Activated T-helper 1 cell treated with Interleukin-2 at 50 U/mL for 16 hours (primary cell): Measurements from ENCODE around the gene RHEB.

Experiments
- DNase-seq: peaks from one replicate; pipeline ENCODE4 v3.0.0-alpha.2; 2020; ENCODE audit warnings: low read depth

RHEB gene

DNA sequence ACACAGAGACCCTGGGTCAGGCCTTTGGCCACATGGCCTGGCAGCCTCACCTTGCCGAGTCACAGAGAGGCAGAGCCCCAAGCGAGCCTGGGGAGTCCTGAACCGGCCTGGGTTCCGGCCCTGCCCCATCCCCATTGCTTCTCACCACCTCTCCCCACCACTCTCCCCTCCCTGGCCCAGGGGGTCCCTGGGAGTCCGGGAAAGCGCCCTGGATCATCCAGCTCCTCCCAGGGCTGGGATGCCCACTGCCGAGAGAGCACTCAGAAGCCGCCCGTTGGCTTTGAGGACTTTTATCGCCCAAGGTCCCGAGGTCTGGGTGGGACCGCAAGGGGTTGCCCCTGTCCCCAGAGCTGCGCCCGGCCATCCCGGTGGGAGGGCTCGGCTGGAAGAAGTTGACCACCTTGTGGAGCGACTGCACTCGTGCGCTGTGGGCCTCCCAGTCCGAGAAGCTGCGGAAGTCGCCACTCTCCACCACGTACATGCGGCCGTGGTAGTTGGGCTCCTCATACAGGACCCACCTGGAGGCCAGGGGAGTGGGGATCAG lies 87.9 kb downstream of the RHEB start:
- DNase-seq, result no peak

DNA sequence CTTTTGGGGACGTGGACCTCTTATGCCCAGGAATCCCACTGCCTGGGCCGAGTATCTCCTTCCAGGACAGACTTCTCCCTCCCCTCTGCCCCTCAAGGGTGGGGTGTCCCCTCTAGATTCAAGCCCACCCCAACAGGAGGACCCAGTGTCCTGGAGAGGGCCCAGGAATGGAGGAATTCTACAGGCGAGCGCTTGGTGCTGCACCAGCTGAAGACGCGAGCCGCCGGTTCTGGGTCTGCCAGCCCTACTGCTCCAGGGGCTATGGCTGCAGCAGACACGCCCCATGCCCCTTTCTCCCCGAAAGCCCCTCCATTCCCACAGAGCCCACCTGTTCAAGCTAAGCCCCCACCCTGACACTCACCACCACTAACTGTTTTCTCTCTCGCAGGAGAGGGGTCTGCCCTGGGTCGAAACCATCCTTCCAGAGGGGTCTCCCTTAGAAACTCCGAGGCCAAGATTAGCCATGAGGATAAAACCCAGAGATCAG lies 88.4 kb downstream of the RHEB start:
- no peak for DNase-seq

DNA sequence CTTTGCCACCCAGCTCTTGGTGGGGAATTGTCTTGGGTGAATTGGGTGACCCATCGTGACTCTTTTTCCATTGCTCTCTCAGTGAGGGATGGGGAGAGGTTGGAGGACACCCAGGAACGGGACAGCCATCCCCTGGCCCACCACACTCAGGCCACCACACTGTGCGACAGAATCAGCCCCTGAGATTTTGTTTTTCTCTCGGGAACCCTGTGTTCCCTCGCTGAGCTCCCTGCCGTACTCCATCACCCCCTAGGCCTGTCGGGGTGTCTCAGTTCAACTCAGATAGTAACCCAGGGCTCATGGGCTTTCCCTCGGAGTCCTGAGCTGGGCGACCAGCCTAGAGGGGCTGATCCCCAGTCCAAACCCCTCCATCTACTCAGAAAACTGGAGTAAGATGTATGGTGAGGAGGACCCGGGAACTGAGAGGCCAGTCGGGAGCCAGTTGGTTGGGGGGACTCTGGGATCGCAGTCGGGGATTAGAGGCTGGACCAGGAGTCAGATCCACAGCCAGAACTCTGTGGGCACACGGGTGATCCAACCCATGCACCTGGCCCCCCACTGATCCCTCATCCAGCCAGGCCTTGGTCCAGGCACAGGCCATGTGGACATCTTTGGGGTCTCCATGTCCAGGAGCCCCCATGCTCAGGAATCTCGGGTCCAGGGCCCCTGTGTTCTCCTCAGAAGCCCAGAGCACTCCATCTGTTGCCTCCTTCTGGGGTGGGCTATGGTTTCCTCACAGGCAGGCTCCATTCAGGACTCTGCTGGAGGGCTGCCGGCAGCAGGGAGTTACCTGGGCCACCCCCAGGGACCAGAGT lies 89.1 kb downstream of the RHEB start:
- no peak for DNase-seq

DNA sequence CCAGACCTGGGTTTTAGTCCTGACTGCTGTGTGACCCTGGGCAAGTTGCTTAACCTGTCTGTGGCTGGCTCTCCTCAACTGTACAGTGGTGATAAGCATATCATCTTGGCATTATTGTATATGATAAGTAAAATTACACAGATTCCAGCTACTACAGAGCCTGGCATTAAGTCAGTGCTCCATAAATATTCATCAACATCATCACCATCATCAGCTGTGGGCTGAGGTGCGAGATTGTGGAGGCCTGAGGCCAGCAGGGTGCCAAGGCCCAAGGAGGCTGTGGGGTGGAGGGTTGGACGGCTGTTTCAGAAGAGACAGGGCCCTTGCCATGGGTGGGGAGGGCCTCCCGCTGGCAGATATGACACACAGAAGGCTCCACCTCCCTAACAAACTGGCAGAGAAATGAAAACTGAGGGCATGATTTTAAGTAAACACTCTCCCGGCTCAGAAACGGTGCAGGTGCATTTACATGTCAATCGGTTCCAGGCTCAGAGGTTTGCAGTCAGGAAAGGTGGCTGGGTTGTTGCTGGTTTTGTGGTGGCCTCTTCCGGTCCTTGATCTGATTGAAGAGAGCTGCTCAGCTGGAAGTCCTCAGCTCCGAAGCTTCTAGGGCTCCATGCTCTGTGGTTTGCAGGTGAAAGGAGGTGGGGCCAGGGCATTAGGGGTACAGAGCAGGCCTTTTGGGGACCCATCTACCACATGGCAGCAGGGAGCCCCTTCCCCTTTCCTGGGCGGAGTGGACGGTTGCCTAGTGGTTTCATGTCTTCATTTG lies 89.9 kb downstream of the RHEB start:
- peak; percentile 46 for DNase-seq

DNA sequence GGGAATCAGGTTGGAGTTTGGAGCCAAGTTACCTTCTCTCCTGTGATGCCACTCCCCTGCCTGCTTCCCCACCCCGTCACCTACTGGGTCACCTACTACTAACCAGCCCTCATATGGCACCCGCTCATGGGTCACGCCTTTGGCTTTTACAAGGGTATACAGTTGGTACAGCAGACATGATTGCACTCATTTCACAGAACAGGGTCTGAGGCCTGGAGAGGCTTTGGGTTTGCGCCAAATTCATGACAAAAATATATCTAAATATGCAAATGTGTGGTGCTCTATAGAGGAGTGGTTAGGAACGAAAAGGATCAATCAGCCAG lies 90.5 kb downstream of the RHEB start:
- no peak for DNase-seq

DNA sequence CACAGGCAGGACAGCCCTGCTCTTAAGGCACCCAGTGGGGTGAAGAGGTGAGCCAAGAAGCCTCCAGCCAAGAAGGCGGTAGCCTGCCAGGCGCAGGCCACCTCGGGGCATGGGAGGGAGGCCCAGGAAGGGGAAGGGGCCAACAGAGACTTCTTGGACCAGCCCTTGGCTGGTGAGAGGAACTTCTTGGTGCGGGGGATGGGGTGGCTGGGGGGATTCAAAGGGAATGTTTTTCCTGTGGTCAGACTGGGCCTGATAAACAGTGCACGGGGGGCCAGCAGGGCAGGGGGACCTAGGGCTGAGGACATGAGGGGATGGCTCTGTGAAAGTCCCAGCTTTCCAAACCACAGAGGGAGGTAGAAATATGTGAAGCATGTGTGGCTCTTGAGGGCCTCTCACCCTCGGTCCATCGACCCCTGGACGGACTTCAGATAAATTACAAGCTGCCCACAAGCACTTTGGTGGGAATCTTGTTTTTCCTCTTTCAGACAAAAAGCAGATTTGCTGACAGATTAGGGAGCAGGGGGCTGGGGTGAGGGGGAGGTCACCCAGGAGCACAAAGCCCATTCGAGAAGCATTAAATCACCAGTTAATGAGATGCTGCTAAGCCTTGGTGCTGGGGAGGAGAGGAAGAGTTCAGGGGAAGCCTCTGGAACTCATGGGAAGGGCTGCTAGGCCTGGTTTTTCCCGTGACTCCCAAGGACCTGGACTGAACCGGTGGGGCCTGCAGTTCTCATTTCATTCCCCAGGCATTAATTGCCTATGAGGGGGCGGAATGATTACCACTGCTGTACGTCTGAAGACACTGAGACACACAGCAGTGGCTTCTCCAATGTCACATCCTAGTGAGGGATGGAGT lies 91.1 kb downstream of the RHEB start:
- DNase-seq, result no peak

DNA sequence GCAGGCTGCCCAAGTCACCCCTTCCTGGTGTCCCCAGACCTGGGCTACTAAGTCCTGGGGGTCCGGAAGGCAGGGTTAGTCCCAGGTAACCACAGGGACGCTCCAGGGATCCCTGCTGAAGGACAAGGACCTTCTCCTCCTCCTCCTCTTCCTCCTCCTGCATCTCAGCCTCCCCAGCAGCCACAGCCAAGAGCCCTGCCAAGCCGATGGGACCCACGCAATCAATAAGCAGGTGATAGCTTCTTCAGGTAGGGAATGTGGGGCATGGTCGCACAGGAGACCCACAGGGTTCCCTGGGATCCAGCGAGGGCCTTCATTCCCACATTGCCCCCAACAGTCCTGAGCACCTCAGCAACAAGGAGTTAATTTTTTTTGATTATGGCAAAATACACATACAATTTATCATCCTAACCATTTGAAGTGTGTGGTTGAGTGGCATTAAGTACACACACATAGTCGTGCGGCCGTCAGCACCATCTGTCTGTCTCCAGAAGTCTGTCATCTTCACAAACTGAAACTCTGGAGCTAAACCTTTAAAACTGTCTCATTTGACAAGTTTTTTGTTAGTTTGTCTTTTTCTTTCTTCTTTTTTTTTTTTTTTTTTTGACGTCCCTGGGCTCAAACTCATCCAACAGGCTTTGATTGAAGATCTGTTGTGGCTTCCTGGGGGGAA lies 91.9 kb downstream of the RHEB start:
- DNase-seq, result no peak

DNA sequence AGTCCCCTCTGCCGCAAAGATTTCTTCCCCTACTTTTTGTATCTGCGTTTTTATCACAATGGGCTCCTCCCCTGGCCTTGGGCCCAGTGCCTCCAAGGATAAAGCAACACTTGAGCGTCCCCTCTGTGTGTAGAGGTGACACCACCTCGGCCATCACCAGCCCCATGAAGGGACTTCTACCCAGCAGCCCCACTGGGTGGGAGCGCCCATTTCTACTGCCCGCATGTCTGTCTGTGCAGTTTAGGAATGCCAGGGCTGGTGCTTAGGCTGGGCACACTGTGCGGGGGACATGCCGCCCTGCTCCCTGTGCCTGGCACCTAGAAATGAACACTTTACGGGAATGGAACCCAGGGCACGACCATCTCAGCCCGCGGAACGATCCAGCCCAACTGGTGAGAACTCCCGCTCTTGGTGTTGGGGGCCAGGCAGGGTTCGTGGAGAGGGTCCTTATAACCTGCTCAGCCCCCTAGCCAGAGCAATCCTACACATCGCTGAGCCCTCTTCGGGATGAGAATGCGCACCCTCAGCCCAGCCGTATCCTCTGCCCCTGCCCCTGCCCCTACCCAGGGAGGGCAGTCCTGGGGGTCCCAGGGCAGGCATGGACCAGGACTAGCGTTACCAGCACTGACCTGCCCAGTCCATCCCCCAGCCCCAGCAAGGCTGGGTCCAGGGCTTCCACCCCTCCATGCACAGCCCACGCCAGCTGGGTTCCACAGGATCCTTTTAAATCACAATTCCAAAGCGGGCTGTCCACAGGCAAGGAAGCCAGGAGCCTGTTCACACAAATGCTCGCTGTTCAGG lies 92.6 kb downstream of the RHEB start:
- no peak for DNase-seq

DNA sequence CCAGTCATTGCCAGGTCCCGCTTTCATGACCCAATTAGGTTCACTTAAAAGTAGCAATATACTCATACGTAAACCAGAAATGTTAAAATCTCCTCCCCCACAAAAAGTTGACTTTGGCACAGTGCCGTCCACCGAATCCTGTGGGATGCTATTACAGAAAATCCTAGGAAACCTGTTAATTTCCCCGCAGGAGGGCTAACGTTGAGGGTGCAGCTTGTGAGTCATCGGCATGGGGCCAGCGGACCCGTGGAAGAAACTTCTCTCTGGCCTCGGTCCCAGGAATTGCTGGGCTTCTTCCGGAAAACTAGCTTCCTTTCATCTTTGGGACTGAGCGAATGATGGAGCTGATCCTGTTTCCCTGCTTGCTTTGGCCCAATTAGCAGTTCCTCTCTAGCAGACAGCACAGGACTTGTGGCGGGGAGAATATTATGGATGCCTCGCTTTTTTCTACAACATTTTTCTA lies 93.2 kb downstream of the RHEB start:
- DNase-seq, result no peak

DNA sequence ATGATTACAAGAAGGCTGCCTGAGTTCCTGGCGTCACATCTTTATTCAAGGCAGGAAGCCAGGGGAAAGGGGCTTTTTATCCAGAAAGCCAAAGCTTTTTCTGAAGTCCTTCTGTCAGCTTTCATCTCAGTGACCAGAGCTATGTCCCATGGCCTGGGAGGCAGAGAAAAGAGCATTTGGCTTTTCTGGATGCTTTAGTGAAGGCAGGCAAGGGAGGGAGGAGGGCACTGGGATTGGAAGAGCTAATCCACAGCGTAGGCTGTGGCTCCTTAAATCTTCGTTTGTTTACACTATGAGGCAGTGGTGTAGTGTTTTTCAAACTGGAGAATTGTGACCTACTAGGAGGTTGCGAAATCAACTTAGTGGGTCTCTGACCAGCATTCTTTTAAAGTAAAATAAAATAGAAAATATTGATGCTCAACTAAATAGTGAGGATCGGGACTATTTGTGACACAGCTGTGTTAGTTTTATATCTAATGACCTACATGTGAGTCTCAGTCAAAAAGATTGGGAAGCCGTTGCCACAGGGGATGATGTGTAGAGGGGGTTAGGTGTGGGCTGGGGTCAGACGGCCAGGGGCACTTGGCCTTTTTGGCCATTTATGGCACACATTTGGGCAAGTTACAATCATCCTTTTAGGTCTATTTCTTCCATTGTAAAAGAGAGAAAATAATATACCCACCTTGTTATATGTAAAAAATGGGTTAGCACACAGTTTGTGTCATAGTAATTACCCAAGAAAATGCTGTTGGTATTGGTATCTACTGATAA lies 93.8 kb downstream of the RHEB start:
- DNase-seq, result no peak

DNA sequence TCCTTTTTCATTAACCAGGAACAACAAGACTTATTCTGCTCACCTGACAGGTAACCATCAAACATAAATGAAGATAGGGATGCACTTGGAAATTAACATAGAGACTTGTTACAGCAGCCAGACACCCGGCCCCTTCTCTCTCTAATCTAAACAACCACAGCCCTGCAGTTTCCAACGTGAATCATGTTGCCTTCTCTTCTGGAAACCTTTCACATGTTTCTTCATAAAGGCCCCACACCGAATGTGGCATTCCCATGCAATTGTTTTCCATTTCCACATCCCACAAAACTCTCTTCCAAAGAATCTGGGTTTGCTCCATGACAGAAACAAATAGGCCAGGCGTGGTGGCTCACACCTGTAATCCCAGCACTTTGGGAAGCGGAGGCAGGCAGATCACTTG lies 94.9 kb downstream of the RHEB start:
- DNase-seq, result no peak

DNA sequence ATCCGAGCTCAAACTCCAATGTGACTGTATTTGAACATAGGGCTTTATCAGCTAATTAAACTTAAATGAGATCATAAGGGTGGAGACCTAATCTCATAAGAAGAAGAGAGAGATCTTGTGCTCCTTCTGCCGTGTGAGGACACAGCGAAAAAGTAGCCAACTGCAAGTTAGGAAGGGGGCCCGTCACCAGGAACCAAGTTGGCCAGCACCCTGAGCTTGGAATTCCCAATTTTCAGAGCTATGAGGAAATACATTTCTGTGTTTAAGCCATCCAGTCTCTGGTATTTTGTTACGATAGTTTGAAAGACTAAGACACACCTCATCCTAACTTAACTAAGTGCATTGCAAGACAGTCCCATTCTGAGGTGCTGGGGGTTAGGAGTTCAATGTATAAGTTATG lies 95.8 kb downstream of the RHEB start:
- no peak for DNase-seq

DNA sequence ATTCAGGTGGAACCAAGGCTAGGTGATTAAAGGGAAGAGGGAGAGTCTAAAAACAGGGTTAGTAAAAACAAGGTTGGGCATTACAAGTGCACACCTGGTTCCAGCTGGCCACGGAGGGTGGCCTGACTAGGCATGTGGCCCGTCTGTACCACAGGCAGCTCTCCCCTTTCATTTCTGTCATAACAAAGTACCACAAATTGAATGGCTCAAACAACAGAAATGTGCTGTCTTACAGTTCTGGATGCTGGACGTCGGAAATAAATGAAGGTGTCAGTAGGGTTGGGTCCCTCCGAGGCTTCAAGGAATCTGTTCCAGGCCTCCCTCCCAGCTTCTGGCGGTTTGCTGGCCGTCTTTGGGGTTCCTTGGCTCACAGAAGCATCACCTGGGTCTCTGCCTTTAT lies 96.5 kb downstream of the RHEB start:
- no peak for DNase-seq

DNA sequence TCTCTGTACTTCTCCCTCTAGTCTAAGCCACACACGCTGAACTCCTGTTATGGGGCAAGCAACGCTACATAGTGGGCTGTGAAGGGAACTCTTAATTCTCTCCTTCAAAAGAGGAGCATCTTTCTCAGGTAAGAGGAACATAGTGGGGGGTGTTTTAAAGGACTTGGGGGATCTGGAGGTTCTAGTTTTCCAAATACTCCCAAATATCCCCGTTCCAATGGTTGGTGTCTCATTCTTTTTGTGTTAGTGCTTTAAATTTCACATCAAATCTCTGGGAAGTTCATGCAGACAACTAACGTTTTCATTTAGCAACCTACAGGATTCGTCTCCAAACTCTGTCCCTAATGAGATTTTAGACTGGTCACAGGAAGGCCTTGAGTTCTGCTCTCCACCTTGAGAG lies 97.5 kb downstream of the RHEB start:
- DNase-seq, result no peak

DNA sequence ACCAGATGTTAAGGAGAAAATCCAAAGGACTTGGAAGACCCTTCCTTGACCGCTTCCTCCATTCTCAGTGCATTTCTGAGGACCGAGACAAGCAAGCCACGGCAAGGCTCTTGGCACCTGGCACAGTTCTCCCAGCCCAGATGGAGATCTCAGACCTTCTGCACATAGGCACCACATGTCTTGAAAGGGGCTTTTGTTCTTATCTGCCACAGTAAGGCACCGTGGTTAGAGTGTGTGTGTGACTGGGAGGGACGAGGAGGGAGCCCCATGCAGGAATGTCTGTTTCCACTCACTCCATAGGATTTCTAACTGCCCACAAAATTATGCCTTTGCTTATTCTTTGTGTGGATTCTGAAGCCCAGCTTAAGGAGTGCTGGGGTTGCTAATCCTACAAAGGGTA lies 99.6 kb downstream of the RHEB start:
- no peak for DNase-seq

DNA sequence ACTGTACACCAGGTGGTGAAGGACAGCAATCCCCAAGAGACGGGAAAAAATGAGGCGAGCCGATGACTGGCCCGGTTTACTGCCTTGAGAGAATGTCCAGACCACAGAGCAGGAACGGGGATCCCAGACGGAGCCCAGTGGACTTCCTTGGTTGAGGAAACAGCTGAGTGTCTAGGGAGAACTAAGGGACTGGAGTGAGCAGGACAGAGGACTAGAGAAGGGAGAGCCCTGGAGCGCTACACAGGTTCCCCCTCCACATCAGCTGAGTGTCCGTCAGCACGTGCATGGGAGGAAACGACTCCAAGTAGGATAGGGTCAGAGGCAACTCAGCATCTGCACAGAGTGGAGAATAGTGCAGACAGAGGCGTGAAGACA lies 102.8 kb downstream of the RHEB start:
- no peak for DNase-seq

DNA sequence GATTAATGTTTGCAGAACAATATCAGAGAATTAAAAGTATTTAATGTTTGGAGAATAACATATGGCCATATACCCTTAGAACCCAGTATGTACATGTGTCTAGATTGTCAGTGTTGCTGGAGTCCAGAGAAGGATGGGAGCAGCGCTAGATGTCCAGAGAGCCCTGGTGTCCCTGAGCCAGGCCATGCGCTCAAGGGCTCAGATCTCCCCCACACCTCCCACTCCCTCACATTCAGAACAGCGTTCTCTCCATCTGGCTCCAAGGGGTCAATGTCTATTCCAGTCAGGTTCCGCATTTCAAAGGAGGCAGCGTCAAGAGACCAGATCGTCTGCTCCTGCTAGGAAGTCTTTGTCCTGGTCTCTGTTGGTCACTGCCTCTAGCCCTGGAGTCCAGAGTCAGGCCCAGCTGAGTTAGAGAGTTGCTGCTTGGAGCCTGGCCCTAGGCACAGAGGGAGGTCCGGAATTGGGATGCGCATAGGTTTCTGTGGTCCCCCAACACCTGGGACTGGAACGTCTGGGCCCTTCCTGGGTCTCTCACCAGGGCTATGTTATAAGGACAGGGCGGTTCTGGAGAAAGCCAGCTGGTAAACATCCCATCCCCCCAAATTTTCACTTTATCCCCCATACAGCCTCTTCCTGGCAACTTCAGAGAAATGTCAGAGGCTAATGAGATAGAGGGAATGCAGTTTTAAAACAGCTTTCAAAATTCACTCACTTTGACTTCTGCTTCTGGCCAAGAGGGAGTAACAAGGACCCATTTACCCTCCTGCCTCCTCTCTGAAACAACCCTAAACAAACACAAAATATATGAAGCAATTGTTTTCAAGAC lies 103.4 kb downstream of the RHEB start:
- DNase-seq, result no peak
